Panc1 (cell line): ENCODE measurements around the gene GNAQ.
"Not testable (repeated sequence)": the region's sequence is repeated elsewhere in the genome, so short reads cannot be mapped to it uniquely, and the experiment has no call there.

Experiments
- POLR2AphosphoS5 ChIP-seq: IDR thresholded peaks from 2 replicates; pipeline ENCODE4 v1.6.1; 2012; ENCODE audit warnings: mild to moderate bottlenecking, low read depth, low read length, moderate library complexity
- SIN3A ChIP-seq: IDR thresholded peaks from 2 replicates; pipeline ENCODE4 v1.6.1; 2012; ENCODE audit warnings: low read depth, mild to moderate bottlenecking, low read length, moderate library complexity, borderline replicate concordance; ENCODE audit not compliant: insufficient read depth
- TCF7L2 ChIP-seq: IDR thresholded peaks from 2 replicates; pipeline ENCODE4 v1.6.1; 2011; ENCODE audit warnings: mild to moderate bottlenecking, low read depth, low read length, inconsistent platforms
- TF ChIP-seq, protein P1 (sequence below): fragments of 450-650 bp; IDR thresholded peaks from 2 replicates; pipeline ENCODE4 v1.5.1; 2017; ENCODE audit warnings: mild to moderate bottlenecking
- TF ChIP-seq, protein P2 (sequence below), 2 experiments: IDR thresholded peaks; 2 replicates each; pipeline ENCODE4 v1.6.1; 2011 to 2012; ENCODE audit warnings: low read depth in 2 of 2, control low read depth in 1 of 2, low read length in 1 of 2, mild to moderate bottlenecking in 1 of 2, moderate library complexity in 1 of 2; ENCODE audit not compliant: insufficient read depth in 1 of 2

DNA sequence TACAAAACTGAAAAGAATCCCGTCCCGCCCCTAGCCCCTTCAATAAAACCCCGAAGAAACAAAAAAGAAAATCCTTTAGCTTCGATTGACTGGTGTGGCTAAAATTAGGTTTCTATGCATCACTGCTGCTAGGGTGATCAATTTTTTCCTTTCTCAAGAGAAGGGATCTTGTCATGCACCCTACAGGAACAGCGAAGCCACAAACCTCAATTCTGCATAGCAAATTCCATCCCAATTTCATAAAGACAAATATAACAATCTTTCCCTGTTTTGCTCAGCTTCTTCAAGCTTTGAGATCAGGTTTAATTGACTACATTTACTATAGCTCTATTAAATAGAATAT, 313.3 kb downstream of the GNAQ start:
- TF ChIP-seq TCF7L2, POLR2AphosphoS5, SIN3A: not testable (repeated sequence)
- TF ChIP-seq, protein P1, sequence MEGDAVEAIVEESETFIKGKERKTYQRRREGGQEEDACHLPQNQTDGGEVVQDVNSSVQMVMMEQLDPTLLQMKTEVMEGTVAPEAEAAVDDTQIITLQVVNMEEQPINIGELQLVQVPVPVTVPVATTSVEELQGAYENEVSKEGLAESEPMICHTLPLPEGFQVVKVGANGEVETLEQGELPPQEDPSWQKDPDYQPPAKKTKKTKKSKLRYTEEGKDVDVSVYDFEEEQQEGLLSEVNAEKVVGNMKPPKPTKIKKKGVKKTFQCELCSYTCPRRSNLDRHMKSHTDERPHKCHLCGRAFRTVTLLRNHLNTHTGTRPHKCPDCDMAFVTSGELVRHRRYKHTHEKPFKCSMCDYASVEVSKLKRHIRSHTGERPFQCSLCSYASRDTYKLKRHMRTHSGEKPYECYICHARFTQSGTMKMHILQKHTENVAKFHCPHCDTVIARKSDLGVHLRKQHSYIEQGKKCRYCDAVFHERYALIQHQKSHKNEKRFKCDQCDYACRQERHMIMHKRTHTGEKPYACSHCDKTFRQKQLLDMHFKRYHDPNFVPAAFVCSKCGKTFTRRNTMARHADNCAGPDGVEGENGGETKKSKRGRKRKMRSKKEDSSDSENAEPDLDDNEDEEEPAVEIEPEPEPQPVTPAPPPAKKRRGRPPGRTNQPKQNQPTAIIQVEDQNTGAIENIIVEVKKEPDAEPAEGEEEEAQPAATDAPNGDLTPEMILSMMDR = not testable (repeated sequence)
- TF ChIP-seq, protein P2, sequence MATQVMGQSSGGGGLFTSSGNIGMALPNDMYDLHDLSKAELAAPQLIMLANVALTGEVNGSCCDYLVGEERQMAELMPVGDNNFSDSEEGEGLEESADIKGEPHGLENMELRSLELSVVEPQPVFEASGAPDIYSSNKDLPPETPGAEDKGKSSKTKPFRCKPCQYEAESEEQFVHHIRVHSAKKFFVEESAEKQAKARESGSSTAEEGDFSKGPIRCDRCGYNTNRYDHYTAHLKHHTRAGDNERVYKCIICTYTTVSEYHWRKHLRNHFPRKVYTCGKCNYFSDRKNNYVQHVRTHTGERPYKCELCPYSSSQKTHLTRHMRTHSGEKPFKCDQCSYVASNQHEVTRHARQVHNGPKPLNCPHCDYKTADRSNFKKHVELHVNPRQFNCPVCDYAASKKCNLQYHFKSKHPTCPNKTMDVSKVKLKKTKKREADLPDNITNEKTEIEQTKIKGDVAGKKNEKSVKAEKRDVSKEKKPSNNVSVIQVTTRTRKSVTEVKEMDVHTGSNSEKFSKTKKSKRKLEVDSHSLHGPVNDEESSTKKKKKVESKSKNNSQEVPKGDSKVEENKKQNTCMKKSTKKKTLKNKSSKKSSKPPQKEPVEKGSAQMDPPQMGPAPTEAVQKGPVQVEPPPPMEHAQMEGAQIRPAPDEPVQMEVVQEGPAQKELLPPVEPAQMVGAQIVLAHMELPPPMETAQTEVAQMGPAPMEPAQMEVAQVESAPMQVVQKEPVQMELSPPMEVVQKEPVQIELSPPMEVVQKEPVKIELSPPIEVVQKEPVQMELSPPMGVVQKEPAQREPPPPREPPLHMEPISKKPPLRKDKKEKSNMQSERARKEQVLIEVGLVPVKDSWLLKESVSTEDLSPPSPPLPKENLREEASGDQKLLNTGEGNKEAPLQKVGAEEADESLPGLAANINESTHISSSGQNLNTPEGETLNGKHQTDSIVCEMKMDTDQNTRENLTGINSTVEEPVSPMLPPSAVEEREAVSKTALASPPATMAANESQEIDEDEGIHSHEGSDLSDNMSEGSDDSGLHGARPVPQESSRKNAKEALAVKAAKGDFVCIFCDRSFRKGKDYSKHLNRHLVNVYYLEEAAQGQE (IDR thresholded peaks at IDR 0.05; ENCODE audit: insufficient read depth in 1 of 2, low read depth in 2 of 2, low read length in 1 of 2) = not testable (repeated sequence)
